HG03139 (cell line): ENCODE results near the gene GBGT1.
A peak's percentile ranks its signal among the peaks of the same experiment; 100 is the strongest.

Experiments
- ATAC-seq: cut with Tn5 transposase; IDR thresholded peaks from one replicate; pipeline ENCODE4 v1.9.1; 2021; ENCODE audit not compliant: unreplicated experiment

The GBGT1 gene

GRCh38 chr9:133144904-133145851, 18.5 kb downstream of the GBGT1 start:
- ATAC-seq, result no peak

- peak; percentile 39 for ATAC-seq
These were observed 19.4 kb downstream of the GBGT1 start for GRCh38 chr9:133144142-133144903.

- ATAC-seq, result no peak
These were observed 20.0 kb downstream of the GBGT1 start for GRCh38 chr9:133143639-133144141.

- no peak for ATAC-seq
These were observed 20.8 kb downstream of the GBGT1 start for GRCh38 chr9:133142684-133143622.

GRCh38 chr9:133141833-133142595, 21.7 kb downstream of the GBGT1 start:
- no peak for ATAC-seq

GRCh38 chr9:133140606-133141005, 23.1 kb downstream of the GBGT1 start:
- ATAC-seq, result no peak

GRCh38 chr9:133140174-133140505, 23.6 kb downstream of the GBGT1 start:
- ATAC-seq, result no peak

GRCh38 chr9:133139246-133140173, 24.2 kb downstream of the GBGT1 start:
- no peak for ATAC-seq

GRCh38 chr9:133137451-133138231, 26.1 kb downstream of the GBGT1 start:
- no peak for ATAC-seq

GRCh38 chr9:133135146-133135745, 28.5 kb downstream of the GBGT1 start:
- ATAC-seq, result no peak

GRCh38 chr9:133134388-133135145, 29.1 kb downstream of the GBGT1 start:
- no peak for ATAC-seq

GRCh38 chr9:133133681-133134387, 29.9 kb downstream of the GBGT1 start:
- peak; percentile 73 for ATAC-seq

- ATAC-seq, result no peak
These were observed 31.5 kb downstream of the GBGT1 start for GRCh38 chr9:133132174-133132573.

- ATAC-seq, result no peak
These were observed 32.2 kb downstream of the GBGT1 start for GRCh38 chr9:133131506-133131905.

- ATAC-seq, result peak; percentile 41
These were observed 32.9 kb downstream of the GBGT1 start for GRCh38 chr9:133130685-133131244.
